K562 (cell line): ENCODE measurements around the gene CTF1. TPM values are rescaled to one million over a fixed set of nuclear protein-coding genes. Genes with fewer than 3 reads are reported as not detected.

Source experiments
- ATF7 ChIP-seq: fragments of 450-650 bp; IDR thresholded peaks from 2 replicates; pipeline ENCODE4 v1.7.1; 2014; ENCODE audit warnings: mild to moderate bottlenecking, moderate library complexity
- CC2D1A ChIP-seq: fragments of 450-650 bp; IDR thresholded peaks from 2 replicates; pipeline ENCODE4 v1.6.1; 2017; ENCODE audit warnings: mild to moderate bottlenecking
- ESRRA ChIP-seq: fragments of 450-650 bp; IDR thresholded peaks from 2 replicates; pipeline ENCODE4 v1.6.1; 2014; ENCODE audit warnings: low read depth, mild to moderate bottlenecking, moderate library complexity, borderline replicate concordance
- NONO ChIP-seq, 2 experiments: fragments of 200-400 bp in 1 of 2; fragments of 450-650 bp in 1 of 2; formaldehyde crosslinking in 1 of 2; IDR thresholded peaks; 2 replicates each; pipeline ENCODE4 v1.6.1; 2017; ENCODE audit warnings: low read depth in 2 of 2, mild to moderate bottlenecking in 2 of 2, moderate library complexity in 2 of 2, low read length in 1 of 2
- PTRF ChIP-seq: fragments of 450-650 bp; IDR thresholded peaks from 2 replicates; pipeline ENCODE4 v1.6.1; 2016; ENCODE audit warnings: mild to moderate bottlenecking, missing genetic modification characterization, missing compliant biosample characterization
- RB1 ChIP-seq: fragments of 450-650 bp; IDR thresholded peaks from 2 replicates; pipeline ENCODE4 v1.6.1; 2017; ENCODE audit warnings: low read depth, mild to moderate bottlenecking
- SMARCA5 ChIP-seq: fragments of 450-650 bp; IDR thresholded peaks from 2 replicates; pipeline ENCODE4 v1.6.1; 2016
- SMC3 ChIP-seq: conservative IDR thresholded peaks from 2 replicates; pipeline ENCODE4 v1.6.1; 2011; ENCODE audit warnings: low read depth, low read length, improper control_type of control experiment; ENCODE audit not compliant: insufficient read depth
- USF1 ChIP-seq: sonication (generic); formaldehyde crosslinking; IDR thresholded peaks from 2 replicates; pipeline ENCODE4 v1.9.0; 2022; ENCODE audit warnings: mild to moderate bottlenecking, missing genetic modification reagents
- ZBTB12 ChIP-seq: fragments of 250-450 bp; sonication (Bioruptor Pico); IDR thresholded peaks from 2 replicates; pipeline ENCODE4 v1.4.0; 2020
- ZFP36 ChIP-seq: fragments of 150-350 bp; IDR thresholded peaks from 2 replicates; pipeline ENCODE4 v1.6.1; 2018; ENCODE audit warnings: low read length, low read depth; ENCODE audit not compliant: partially characterized antibody
- ZFPM2 ChIP-seq: fragments of 250-450 bp; sonication (Bioruptor Pico); IDR thresholded peaks from 2 replicates; pipeline ENCODE4 v1.5.1; 2022; ENCODE audit warnings: mild to moderate bottlenecking
- ZNF384 ChIP-seq: IDR thresholded peaks from 2 replicates; pipeline ENCODE4 v1.6.1; 2012; ENCODE audit warnings: low read depth, low read length, improper control_type of control experiment
- ZNF407 ChIP-seq: fragments of 450-650 bp; IDR thresholded peaks from 2 replicates; pipeline ENCODE4 v1.6.1; 2016; ENCODE audit warnings: low read depth
- ZNF589 ChIP-seq: fragments of 200-800 bp; sonication (Bioruptor generic); IDR thresholded peaks from 2 replicates; pipeline ENCODE4 v1.6.1; 2016; ENCODE audit warnings: low read depth, missing genetic modification characterization, missing compliant biosample characterization
- polyA plus RNA-seq, 8 experiments: library from polyadenylated mRNA; depleted of rRNA in 4 of 8; stranded (reverse) in 5 of 8; unstranded in 3 of 8; fragments of >200 nt; fragmentation: Nextera tagmentation in 2 of 8; fragmentation: Illumina TruSeq in 1 of 8; extraction: Ambion mirVana in 2 of 8; extraction: Trizol in 1 of 8; gene quantifications; 2 replicates each; pipeline versions ENCODE4 v1.2.1 to v1.2.3, GENCODE V29; 2011 to 2014; ENCODE audit warnings: inconsistent platforms in 1 of 8, missing spikeins in 1 of 8
- total RNA-seq, 7 experiments: library from RNA; depleted of rRNA in 6 of 7; stranded (reverse); fragments of >200 nt in 6 of 7; fragmentation: Illumina TruSeq in 2 of 7; extraction: Trizol in 2 of 7; gene quantifications; 2 replicates each; pipeline versions ENCODE4 v1.2.1 to v1.2.3, GENCODE V29; 2011 to 2021; ENCODE audit warnings: low replicate concordance in 1 of 7
- TF ChIP-seq, protein P1 (sequence below): fragments of 450-650 bp; IDR thresholded peaks from 2 replicates; pipeline ENCODE4 v1.6.1; 2018; ENCODE audit warnings: mild to moderate bottlenecking, low read depth; ENCODE audit not compliant: partially characterized antibody

The CTF1 gene
- total and polyA plus RNA-seq, 9 of the 15 experiments (the other 6 are each of a cell fraction or from before 2014, with no cell fraction given): 0.24 to 2.5 (median 0.44) TPM

GRCh38 chr16:30941600-30942425, 45.4 kb downstream of the CTF1 start (continued):
- TF ChIP-seq SMARCA5: 0 out of 2 replicates have a peak, but pooled peaks have one; percentile 12
- TF ChIP-seq, protein P1, sequence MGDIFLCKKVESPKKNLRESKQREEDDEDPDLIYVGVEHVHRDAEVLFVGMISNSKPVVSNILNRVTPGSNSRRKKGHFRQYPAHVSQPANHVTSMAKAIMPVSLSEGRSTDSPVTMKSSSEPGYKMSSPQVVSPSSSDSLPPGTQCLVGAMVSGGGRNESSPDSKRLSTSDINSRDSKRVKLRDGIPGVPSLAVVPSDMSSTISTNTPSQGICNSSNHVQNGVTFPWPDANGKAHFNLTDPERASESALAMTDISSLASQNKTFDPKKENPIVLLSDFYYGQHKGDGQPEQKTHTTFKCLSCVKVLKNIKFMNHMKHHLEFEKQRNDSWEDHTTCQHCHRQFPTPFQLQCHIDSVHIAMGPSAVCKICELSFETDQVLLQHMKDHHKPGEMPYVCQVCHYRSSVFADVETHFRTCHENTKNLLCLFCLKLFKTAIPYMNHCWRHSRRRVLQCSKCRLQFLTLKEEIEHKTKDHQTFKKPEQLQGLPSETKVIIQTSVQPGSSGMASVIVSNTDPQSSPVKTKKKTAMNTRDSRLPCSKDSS: no peak
- peak; percentile 65; the same call in 1 of the 2 replicates for TF ChIP-seq USF1 (CRISPR knock-in tag)
- peak; percentile 60; the same call in 1 of the 2 replicates for TF ChIP-seq RB1
- TF ChIP-seq ZNF589: no peak
- peak; percentile 13 for TF ChIP-seq ZFP36
- TF ChIP-seq CC2D1A: peak; percentile 77; the same call in 1 of the 2 replicates
- TF ChIP-seq SMC3: peak; percentile 76
- no peak for TF ChIP-seq ZFPM2
- peak; percentile 47; the same call in 1 of the 2 replicates for TF ChIP-seq ESRRA
- 0 out of 2 replicates have a peak, but pooled peaks have one; percentile 20 for TF ChIP-seq ZNF384
- no peak for TF ChIP-seq ZBTB12 (CRISPR knock-in tag)
- TF ChIP-seq ATF7: peak; percentile 67
- no peak for TF ChIP-seq ZNF407
- TF ChIP-seq NONO (IDR thresholded peaks at IDR 0.05; ENCODE audit: low read depth in 2 of 2, low read length in 1 of 2): no peak
- no peak for TF ChIP-seq PTRF (tag)
